ENCODE data around the gene RBP3.

The RBP3 gene
- long read RNA-seq = 0 reads

GRCh38 chr10:47348138-47348651, at the start of gene RBP3:
Gene RBP3 (plus strand): TSS chr10:47348363. CDS start chr10:47348485, 122 bp downstream.
- no peak for DNase-seq (ENCODE audit: low read depth in 1 of 2, low spot score in 1 of 2)
- Histone ChIP-seq H3K27me3 (ENCODE audit: insufficient read depth, poor library complexity, severe bottlenecking) (peaks cover 6% of the 10 kb centered on the region), H3K27ac (replicated peaks) (no peak within 1 kb of the TSS), H3K4me3 (replicated peaks; ENCODE audit: insufficient read depth, low read length) (no peak within 1 kb of the TSS)
- TF ChIP-seq, protein P1, sequence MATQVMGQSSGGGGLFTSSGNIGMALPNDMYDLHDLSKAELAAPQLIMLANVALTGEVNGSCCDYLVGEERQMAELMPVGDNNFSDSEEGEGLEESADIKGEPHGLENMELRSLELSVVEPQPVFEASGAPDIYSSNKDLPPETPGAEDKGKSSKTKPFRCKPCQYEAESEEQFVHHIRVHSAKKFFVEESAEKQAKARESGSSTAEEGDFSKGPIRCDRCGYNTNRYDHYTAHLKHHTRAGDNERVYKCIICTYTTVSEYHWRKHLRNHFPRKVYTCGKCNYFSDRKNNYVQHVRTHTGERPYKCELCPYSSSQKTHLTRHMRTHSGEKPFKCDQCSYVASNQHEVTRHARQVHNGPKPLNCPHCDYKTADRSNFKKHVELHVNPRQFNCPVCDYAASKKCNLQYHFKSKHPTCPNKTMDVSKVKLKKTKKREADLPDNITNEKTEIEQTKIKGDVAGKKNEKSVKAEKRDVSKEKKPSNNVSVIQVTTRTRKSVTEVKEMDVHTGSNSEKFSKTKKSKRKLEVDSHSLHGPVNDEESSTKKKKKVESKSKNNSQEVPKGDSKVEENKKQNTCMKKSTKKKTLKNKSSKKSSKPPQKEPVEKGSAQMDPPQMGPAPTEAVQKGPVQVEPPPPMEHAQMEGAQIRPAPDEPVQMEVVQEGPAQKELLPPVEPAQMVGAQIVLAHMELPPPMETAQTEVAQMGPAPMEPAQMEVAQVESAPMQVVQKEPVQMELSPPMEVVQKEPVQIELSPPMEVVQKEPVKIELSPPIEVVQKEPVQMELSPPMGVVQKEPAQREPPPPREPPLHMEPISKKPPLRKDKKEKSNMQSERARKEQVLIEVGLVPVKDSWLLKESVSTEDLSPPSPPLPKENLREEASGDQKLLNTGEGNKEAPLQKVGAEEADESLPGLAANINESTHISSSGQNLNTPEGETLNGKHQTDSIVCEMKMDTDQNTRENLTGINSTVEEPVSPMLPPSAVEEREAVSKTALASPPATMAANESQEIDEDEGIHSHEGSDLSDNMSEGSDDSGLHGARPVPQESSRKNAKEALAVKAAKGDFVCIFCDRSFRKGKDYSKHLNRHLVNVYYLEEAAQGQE (IDR thresholded peaks at IDR 0.05; ENCODE audit: insufficient replicate concordance, low read depth) = no peak
- TF ChIP-seq GABPA (IDR thresholded peaks at IDR 0.05; ENCODE audit: low read depth) = no peak
- TF ChIP-seq SPI1 (IDR thresholded peaks at IDR 0.05; ENCODE audit: borderline replicate concordance, low read depth) = no peak
- TF ChIP-seq, protein P2, sequence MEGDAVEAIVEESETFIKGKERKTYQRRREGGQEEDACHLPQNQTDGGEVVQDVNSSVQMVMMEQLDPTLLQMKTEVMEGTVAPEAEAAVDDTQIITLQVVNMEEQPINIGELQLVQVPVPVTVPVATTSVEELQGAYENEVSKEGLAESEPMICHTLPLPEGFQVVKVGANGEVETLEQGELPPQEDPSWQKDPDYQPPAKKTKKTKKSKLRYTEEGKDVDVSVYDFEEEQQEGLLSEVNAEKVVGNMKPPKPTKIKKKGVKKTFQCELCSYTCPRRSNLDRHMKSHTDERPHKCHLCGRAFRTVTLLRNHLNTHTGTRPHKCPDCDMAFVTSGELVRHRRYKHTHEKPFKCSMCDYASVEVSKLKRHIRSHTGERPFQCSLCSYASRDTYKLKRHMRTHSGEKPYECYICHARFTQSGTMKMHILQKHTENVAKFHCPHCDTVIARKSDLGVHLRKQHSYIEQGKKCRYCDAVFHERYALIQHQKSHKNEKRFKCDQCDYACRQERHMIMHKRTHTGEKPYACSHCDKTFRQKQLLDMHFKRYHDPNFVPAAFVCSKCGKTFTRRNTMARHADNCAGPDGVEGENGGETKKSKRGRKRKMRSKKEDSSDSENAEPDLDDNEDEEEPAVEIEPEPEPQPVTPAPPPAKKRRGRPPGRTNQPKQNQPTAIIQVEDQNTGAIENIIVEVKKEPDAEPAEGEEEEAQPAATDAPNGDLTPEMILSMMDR (IDR thresholded peaks at IDR 0.05; ENCODE audit: insufficient read depth, low read length) = no peak

GRCh38 chr10:47298715-47299114, 49.4 kb upstream of the RBP3 start:
- H3K27me3 ChIP-seq (ENCODE audit: insufficient read depth, poor library complexity, severe bottlenecking) = peaks cover 38% of the 10 kb centered on the region
- H3K27ac ChIP-seq (replicated peaks) = no peak overlapping the region
- no peak overlapping the region for H3K4me3 ChIP-seq (replicated peaks; ENCODE audit: insufficient read depth, low read length)
- TF ChIP-seq, protein P1 (IDR thresholded peaks at IDR 0.05; ENCODE audit: insufficient replicate concordance, low read depth) = no peak
- no peak for TF ChIP-seq SPI1 (IDR thresholded peaks at IDR 0.05; ENCODE audit: borderline replicate concordance, low read depth)
- no peak for TF ChIP-seq POLR2AphosphoS5 (IDR thresholded peaks at IDR 0.05; ENCODE audit: low read depth)
- TF ChIP-seq GABPA (IDR thresholded peaks at IDR 0.05; ENCODE audit: low read depth) = no peak
- TF ChIP-seq, protein P2 (IDR thresholded peaks at IDR 0.05; ENCODE audit: insufficient read depth, low read length) = no peak
- DNase-seq (ENCODE audit: low read depth in 1 of 2, low spot score in 1 of 2) = no peak

- no peak within 1 kb of the TSS for H3K27ac ChIP-seq (replicated peaks)
- DNase-seq (ENCODE audit: low read depth in 1 of 2, low spot score in 1 of 2) = no peak
- no peak within 1 kb of the TSS for H3K4me3 ChIP-seq (replicated peaks; ENCODE audit: insufficient read depth, low read length)
- peaks cover 39% of the 10 kb centered on the region for H3K27me3 ChIP-seq (ENCODE audit: insufficient read depth, poor library complexity, severe bottlenecking)
- TF ChIP-seq GABPA (IDR thresholded peaks at IDR 0.05; ENCODE audit: low read depth) (no peak), SPI1 (IDR thresholded peaks at IDR 0.05; ENCODE audit: borderline replicate concordance, low read depth) (no peak), POLR2AphosphoS5 (IDR thresholded peaks at IDR 0.05; ENCODE audit: low read depth) (no peak)
- TF ChIP-seq, protein P1 (IDR thresholded peaks at IDR 0.05; ENCODE audit: insufficient replicate concordance, low read depth) = no peak
- TF ChIP-seq, protein P2 (IDR thresholded peaks at IDR 0.05; ENCODE audit: insufficient read depth, low read length) = no peak
These were observed 48.3 kb upstream of the RBP3 start, which contains the start of gene GDF10 for GRCh38 chr10:47299611-47300428. Gene GDF10 (plus strand): TSS chr10:47300197. CDS start chr10:47300652, 455 bp downstream.
